HepG2 (cell line): ENCODE data around the gene LRRC42.

Source experiments
- BHLHE40 ChIP-seq: IDR thresholded peaks from 2 replicates; pipeline ENCODE4 v1.6.1; 2011; ENCODE audit warnings: low read length, improper control_type of control experiment
- CEBPG ChIP-seq: IDR thresholded peaks from 2 replicates; pipeline ENCODE4 v1.6.1; 2016
- JUN ChIP-seq: sonication (generic); formaldehyde crosslinking; IDR thresholded peaks from 2 replicates; pipeline ENCODE4 v1.4.0; 2020; ENCODE audit warnings: mild to moderate bottlenecking, missing genetic modification reagents
- KDM5A ChIP-seq: fragments of 200-600 bp; sonication (generic); IDR thresholded peaks from 2 replicates; pipeline ENCODE4 v1.7.0; 2018; ENCODE audit warnings: antibody characterized with exemption, mild to moderate bottlenecking, low read length, borderline replicate concordance
- MIER2 ChIP-seq: IDR thresholded peaks from 2 replicates; pipeline ENCODE4 v1.6.1; 2016; ENCODE audit warnings: missing biosample characterization, missing genetic modification reagents
- MXI1 ChIP-seq: IDR thresholded peaks from 3 replicates; pipeline ENCODE4 v1.6.1; 2012; ENCODE audit warnings: low read depth, low read length, inconsistent platforms, borderline replicate concordance
- POLR2AphosphoS2 ChIP-seq: IDR thresholded peaks from 2 replicates; pipeline ENCODE4 v1.6.1; 2011; ENCODE audit warnings: low read depth, low read length, improper control_type of control experiment
- RFX5 ChIP-seq: IDR thresholded peaks from 2 replicates; pipeline ENCODE4 v1.6.1; 2011; ENCODE audit warnings: low read depth, low read length, improper control_type of control experiment
- SIN3A ChIP-seq: IDR thresholded peaks from 2 replicates; pipeline ENCODE4 v1.6.1; 2011; ENCODE audit warnings: low read depth, mild to moderate bottlenecking, control low read depth, low read length, borderline replicate concordance
- TARDBP ChIP-seq: sonication (generic); formaldehyde crosslinking; IDR thresholded peaks from 2 replicates; pipeline ENCODE4 v1.8.0; 2022; ENCODE audit warnings: mild to moderate bottlenecking, missing genetic modification reagents
- UBTF ChIP-seq: sonication (generic); formaldehyde crosslinking; IDR thresholded peaks from 2 replicates; pipeline ENCODE4 v1.4.0; 2020; ENCODE audit warnings: mild to moderate bottlenecking, missing genetic modification reagents
- ZFX ChIP-seq: sonication (generic); formaldehyde crosslinking; IDR thresholded peaks from 2 replicates; pipeline ENCODE4 v1.4.0; 2020; ENCODE audit warnings: mild to moderate bottlenecking, low read depth, missing genetic modification reagents, moderate library complexity
- TF ChIP-seq, protein P1 (sequence below): IDR thresholded peaks from 2 replicates; pipeline ENCODE4 v1.6.1; 2012; ENCODE audit warnings: inconsistent platforms
- TF ChIP-seq, protein P2 (sequence below): sonication (generic); formaldehyde crosslinking; IDR thresholded peaks from 2 replicates; pipeline ENCODE4 v1.5.0; 2020; ENCODE audit warnings: mild to moderate bottlenecking, missing genetic modification reagents, moderate library complexity

- TF ChIP-seq KDM5A (no peak), MXI1 (no peak), UBTF (CRISPR knock-in tag) (no peak), RFX5 (no peak), JUN (CRISPR knock-in tag) (no peak), ZFX (CRISPR knock-in tag) (no peak), BHLHE40 (no peak), SIN3A (no peak), MIER2 (CRISPR knock-in tag) (no peak), POLR2AphosphoS2 (no peak), CEBPG (CRISPR knock-in tag) (no peak), TARDBP (no peak)
- TF ChIP-seq, protein P1, sequence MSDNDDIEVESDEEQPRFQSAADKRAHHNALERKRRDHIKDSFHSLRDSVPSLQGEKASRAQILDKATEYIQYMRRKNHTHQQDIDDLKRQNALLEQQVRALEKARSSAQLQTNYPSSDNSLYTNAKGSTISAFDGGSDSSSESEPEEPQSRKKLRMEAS = no peak
- TF ChIP-seq, protein P2, sequence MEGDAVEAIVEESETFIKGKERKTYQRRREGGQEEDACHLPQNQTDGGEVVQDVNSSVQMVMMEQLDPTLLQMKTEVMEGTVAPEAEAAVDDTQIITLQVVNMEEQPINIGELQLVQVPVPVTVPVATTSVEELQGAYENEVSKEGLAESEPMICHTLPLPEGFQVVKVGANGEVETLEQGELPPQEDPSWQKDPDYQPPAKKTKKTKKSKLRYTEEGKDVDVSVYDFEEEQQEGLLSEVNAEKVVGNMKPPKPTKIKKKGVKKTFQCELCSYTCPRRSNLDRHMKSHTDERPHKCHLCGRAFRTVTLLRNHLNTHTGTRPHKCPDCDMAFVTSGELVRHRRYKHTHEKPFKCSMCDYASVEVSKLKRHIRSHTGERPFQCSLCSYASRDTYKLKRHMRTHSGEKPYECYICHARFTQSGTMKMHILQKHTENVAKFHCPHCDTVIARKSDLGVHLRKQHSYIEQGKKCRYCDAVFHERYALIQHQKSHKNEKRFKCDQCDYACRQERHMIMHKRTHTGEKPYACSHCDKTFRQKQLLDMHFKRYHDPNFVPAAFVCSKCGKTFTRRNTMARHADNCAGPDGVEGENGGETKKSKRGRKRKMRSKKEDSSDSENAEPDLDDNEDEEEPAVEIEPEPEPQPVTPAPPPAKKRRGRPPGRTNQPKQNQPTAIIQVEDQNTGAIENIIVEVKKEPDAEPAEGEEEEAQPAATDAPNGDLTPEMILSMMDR (CRISPR knock-in tag) = no peak
These were observed 2.1 kb downstream of the LRRC42 start for GRCh38 chr1:53948291-53948690.
